ENCODE measurements around the gene TDP2.

- TF ChIP-seq POLR2A (IDR thresholded peaks at IDR 0.05) (no peak), CTCF (IDR thresholded peaks at IDR 0.05) (no peak)
Measured at GRCh38 chr6:24600903-24601302, 65.8 kb downstream of the TDP2 start.

Measured in stomach (tissue), 4 donors.